H9 (cell line): Measurements from ENCODE around the gene CUEDC2. TPM values are rescaled to one million over a fixed set of nuclear protein-coding genes. Genes with fewer than 3 reads are reported as not detected.

ENCODE experiments used
- DNase-seq: peaks from one replicate; pipeline ENCODE4 v3.0.0-alpha.2; 2017
- H2AFZ ChIP-seq: one replicate; pipeline ENCODE4 v1.6.1; 2013; ENCODE audit warnings: mild to moderate bottlenecking, low read length, control low read depth, moderate library complexity
- H2AK5ac ChIP-seq: 2 replicates; pipeline ENCODE4 v1.6.1; 2013; ENCODE audit warnings: low read length, control low read depth, mixed read lengths; ENCODE audit not compliant: insufficient read length
- H2BK120ac ChIP-seq: one replicate; pipeline ENCODE4 v1.6.1; 2013; ENCODE audit warnings: low read depth, mild to moderate bottlenecking, low read length, control low read depth, inconsistent platforms; ENCODE audit not compliant: poor library complexity, severe bottlenecking
- H2BK12ac ChIP-seq: 2 replicates; pipeline ENCODE4 v1.6.1; 2013; ENCODE audit warnings: low read length, control low read depth, mixed read lengths, low read depth; ENCODE audit not compliant: insufficient read length
- H2BK15ac ChIP-seq: 2 replicates; pipeline ENCODE4 v1.6.1; 2013; ENCODE audit warnings: low read depth, low read length, control low read depth
- H2BK20ac ChIP-seq: one replicate; pipeline ENCODE4 v1.6.1; 2013; ENCODE audit warnings: low read depth, mild to moderate bottlenecking, low read length, control low read depth, inconsistent platforms; ENCODE audit not compliant: poor library complexity, severe bottlenecking
- H2BK5ac ChIP-seq: 2 replicates; pipeline ENCODE4 v1.6.1; 2013; ENCODE audit warnings: low read length, control low read depth, mixed read lengths; ENCODE audit not compliant: insufficient read length
- H3K14ac ChIP-seq: 2 replicates; pipeline ENCODE4 v1.6.1; 2013; ENCODE audit warnings: low read length, control low read depth; ENCODE audit not compliant: insufficient read depth
- H3K18ac ChIP-seq: 2 replicates; pipeline ENCODE4 v1.6.1; 2013; ENCODE audit warnings: low read depth, mild to moderate bottlenecking, mixed read lengths, low read length, control low read depth; ENCODE audit not compliant: insufficient read length
- H3K23ac ChIP-seq: 2 replicates; pipeline ENCODE4 v1.6.1; 2013; ENCODE audit warnings: low read length, control low read depth, mixed read lengths, low read depth; ENCODE audit not compliant: insufficient read length
- H3K23me2 ChIP-seq: 2 replicates; pipeline ENCODE4 v1.6.1; 2013; ENCODE audit warnings: low read depth, mild to moderate bottlenecking, mixed read lengths, low read length, control low read depth; ENCODE audit not compliant: insufficient read length, poor library complexity, severe bottlenecking
- H3K27ac ChIP-seq: 2 replicates; pipeline ENCODE4 v1.5.1; 2013; ENCODE audit warnings: low read length, control low read depth, mixed read lengths, low read depth; ENCODE audit not compliant: insufficient read length
- H3K27me3 ChIP-seq: 2 replicates; pipeline ENCODE4 v1.6.1; 2013; ENCODE audit warnings: low read length, control low read depth, inconsistent platforms; ENCODE audit not compliant: insufficient read depth
- H3K4ac ChIP-seq: 2 replicates; pipeline ENCODE4 v1.6.1; 2013; ENCODE audit warnings: low read depth, mild to moderate bottlenecking, control low read depth, inconsistent platforms, low read length, moderate library complexity
- H3K4me1 ChIP-seq: 2 replicates; pipeline ENCODE4 v1.6.1; 2013; ENCODE audit warnings: low read length, control low read depth, inconsistent platforms; ENCODE audit not compliant: insufficient read depth
- H3K4me2 ChIP-seq: 2 replicates; pipeline ENCODE4 v1.6.1; 2013; ENCODE audit warnings: low read length, control low read depth, mixed read lengths; ENCODE audit not compliant: insufficient read length, insufficient read depth
- H3K56ac ChIP-seq: 2 replicates; pipeline ENCODE4 v1.6.1; 2013; ENCODE audit warnings: low read depth, mild to moderate bottlenecking, mixed read lengths, low read length, control low read depth; ENCODE audit not compliant: insufficient read length
- H3K79me1 ChIP-seq: 2 replicates; pipeline ENCODE4 v1.6.1; 2013; ENCODE audit warnings: low read depth, mild to moderate bottlenecking, moderate library complexity, low read length, control low read depth, inconsistent platforms; ENCODE audit not compliant: insufficient read depth, poor library complexity, severe bottlenecking
- H3K79me2 ChIP-seq: 2 replicates; pipeline ENCODE4 v1.6.1; 2013; ENCODE audit warnings: low read length, control low read depth, inconsistent platforms; ENCODE audit not compliant: insufficient read depth
- H3K9ac ChIP-seq: 2 replicates; pipeline ENCODE4 v1.6.1; 2013; ENCODE audit warnings: low read length, control low read depth, mixed read lengths; ENCODE audit not compliant: insufficient read length; ENCODE audit errors: extremely low read depth
- H3K9me3 ChIP-seq: one replicate; pipeline ENCODE4 v1.6.1; 2013; ENCODE audit warnings: low read depth, low read length, inconsistent platforms; ENCODE audit not compliant: control insufficient read depth
- H3T11ph ChIP-seq: one replicate; pipeline ENCODE4 v1.6.1; 2013; ENCODE audit warnings: mild to moderate bottlenecking, low read length, control low read depth, inconsistent platforms
- H4K20me1 ChIP-seq: one replicate; pipeline ENCODE4 v1.6.1; 2013; ENCODE audit not compliant: control insufficient read depth, insufficient read length, insufficient read depth
- H4K5ac ChIP-seq: 2 replicates; pipeline ENCODE4 v1.6.1; 2013; ENCODE audit warnings: low read depth, mild to moderate bottlenecking, mixed read lengths, low read length, control low read depth; ENCODE audit not compliant: insufficient read length
- H4K8ac ChIP-seq: replicated peaks from 2 replicates; pipeline ENCODE4 v1.6.1; 2013; ENCODE audit warnings: low read length, control low read depth, mixed read lengths, low read depth; ENCODE audit not compliant: insufficient read length
- H4K91ac ChIP-seq: 2 replicates; pipeline ENCODE4 v1.6.1; 2013; ENCODE audit warnings: low read depth, mild to moderate bottlenecking, moderate library complexity, mixed read lengths, low read length, control low read depth; ENCODE audit not compliant: insufficient read length
- H3K27ac Mint-ChIP-seq, 3 experiments: 2 replicates in 2 of 3; 3 replicates in 1 of 3; pipeline ENCODE4 v1.8.0; 2020 to 2021; ENCODE audit warnings: mixed read lengths in 3 of 3, mild to moderate bottlenecking in 1 of 3, moderate library complexity in 1 of 3
- H3K27me3 Mint-ChIP-seq: 2 replicates; pipeline ENCODE4 v1.8.0; 2021; ENCODE audit warnings: low read depth, mild to moderate bottlenecking, moderate library complexity, mixed read lengths
- H3K36me3 Mint-ChIP-seq, 3 experiments: 2 replicates in 2 of 3; 3 replicates in 1 of 3; pipeline ENCODE4 v1.8.0; 2020 to 2021; ENCODE audit warnings: low read depth in 3 of 3, mixed read lengths in 3 of 3; ENCODE audit not compliant: insufficient read depth in 1 of 3
- H3K4me1 Mint-ChIP-seq, 2 experiments: 2 replicates each; pipeline ENCODE4 v1.8.0; 2020; ENCODE audit warnings: mixed read lengths in 2 of 2
- H3K4me3 Mint-ChIP-seq, 2 experiments: 2 replicates in 1 of 2; 3 replicates in 1 of 2; pipeline ENCODE4 v1.8.0; 2020 to 2021; ENCODE audit warnings: mild to moderate bottlenecking in 2 of 2, mixed read lengths in 2 of 2, moderate library complexity in 1 of 2
- H3K9me3 Mint-ChIP-seq, 2 experiments: 2 replicates in 1 of 2; 3 replicates in 1 of 2; pipeline ENCODE4 v1.8.0; 2020; ENCODE audit warnings: mild to moderate bottlenecking in 2 of 2, mixed read lengths in 2 of 2, moderate library complexity in 1 of 2
- WGBS: extraction: QIAGEN DNeasy Blood & Tissue Kit; methylation state at CpG from one replicate; pipeline ENCODE4 v1.1.7; 2013; ENCODE audit warnings: missing lambda C conversion rate, low lambda C conversion rate, mixed read lengths; ENCODE audit not compliant: insufficient read length; ENCODE audit errors: extremely low coverage; 5-methylcytosine and 5-hydroxymethylcytosine counted together
- total RNA-seq: library from RNA; stranded (reverse); gene quantifications from 2 replicates; pipeline ENCODE4 v1.2.1, GENCODE V29; 2021
- TF ChIP-seq, protein P1 (sequence below): fragments of 200-600 bp; sonication (generic); conservative IDR thresholded peaks from 3 replicates; pipeline ENCODE4 v1.8.0; 2021; ENCODE audit warnings: antibody characterized with exemption, mild to moderate bottlenecking

CUEDC2 gene
- total RNA-seq, 1 experiment from 2014 or later: 41.2 TPM

DNA sequence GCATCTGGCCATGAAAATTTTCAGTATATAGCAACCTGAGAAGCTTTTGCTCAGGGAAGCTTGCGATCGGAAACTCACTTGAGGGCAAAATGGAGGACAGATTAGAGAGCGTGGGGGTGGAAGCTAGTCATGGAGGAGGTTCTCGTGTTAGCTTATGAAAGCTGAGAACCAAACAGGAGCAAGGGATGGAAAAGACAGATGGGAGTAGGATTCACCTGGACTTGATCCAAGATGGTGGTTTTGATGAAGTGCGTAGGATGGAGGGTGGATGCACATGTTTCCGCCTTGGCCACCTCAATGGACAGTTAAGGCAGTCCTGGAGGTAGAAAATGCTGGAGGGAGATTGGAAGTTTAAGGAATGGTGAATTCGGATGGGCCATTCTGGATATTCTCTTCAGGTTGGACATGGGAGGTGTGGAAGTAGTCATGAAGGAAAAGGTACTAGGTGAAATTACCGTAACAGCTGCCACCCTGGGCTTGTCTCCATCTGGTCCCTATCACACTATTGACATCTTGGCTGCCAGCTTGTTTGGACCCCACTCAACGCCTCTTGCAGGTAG lies 25.3 kb upstream of the CUEDC2 start:
- no peak for DNase-seq
- Mint-ChIP-seq H3K27me3 (peaks cover 7% of the 10 kb centered on the region), H3K27ac (no peak overlapping the region), H3K4me1 (peaks cover 61 to 70% of the 10 kb centered on the region in 2 experiments), H3K9me3 (no peaks in the 10 kb centered on the region), H3K36me3 (peaks cover 6 to 19% (median 7%) of the 10 kb centered on the region in 3 experiments), H3K4me3 (no peak overlapping the region)
- Histone ChIP-seq H3T11ph (no peak overlapping the region), H2AFZ (no peak overlapping the region), H3K56ac (no peak overlapping the region), H3K14ac (no peak overlapping the region), H3K79me2 (no peaks in the 10 kb centered on the region), H3K23ac (no peak overlapping the region), H3K9ac (no peak overlapping the region), H2BK15ac (no peak overlapping the region), H2BK20ac (no peak overlapping the region), H3K4me1 (peaks cover 3% of the 10 kb centered on the region), H2BK120ac (no peak overlapping the region), H3K18ac (no peak overlapping the region), H4K91ac (no peak overlapping the region), H2BK12ac (no peak overlapping the region), H3K27me3 (no peaks in the 10 kb centered on the region), H3K79me1 (no peaks in the 10 kb centered on the region), H4K8ac (no peak overlapping the region), H3K27ac (no peak overlapping the region), H3K4me2 (no peak overlapping the region), H3K4ac (no peak overlapping the region), H2AK5ac (no peak overlapping the region), H2BK5ac (no peak overlapping the region), H3K23me2 (peaks cover 10% of the 10 kb centered on the region), H4K20me1 (no peaks in the 10 kb centered on the region), H4K5ac (no peak overlapping the region), H3K9me3 (no peaks in the 10 kb centered on the region)
- TF ChIP-seq, protein P1, sequence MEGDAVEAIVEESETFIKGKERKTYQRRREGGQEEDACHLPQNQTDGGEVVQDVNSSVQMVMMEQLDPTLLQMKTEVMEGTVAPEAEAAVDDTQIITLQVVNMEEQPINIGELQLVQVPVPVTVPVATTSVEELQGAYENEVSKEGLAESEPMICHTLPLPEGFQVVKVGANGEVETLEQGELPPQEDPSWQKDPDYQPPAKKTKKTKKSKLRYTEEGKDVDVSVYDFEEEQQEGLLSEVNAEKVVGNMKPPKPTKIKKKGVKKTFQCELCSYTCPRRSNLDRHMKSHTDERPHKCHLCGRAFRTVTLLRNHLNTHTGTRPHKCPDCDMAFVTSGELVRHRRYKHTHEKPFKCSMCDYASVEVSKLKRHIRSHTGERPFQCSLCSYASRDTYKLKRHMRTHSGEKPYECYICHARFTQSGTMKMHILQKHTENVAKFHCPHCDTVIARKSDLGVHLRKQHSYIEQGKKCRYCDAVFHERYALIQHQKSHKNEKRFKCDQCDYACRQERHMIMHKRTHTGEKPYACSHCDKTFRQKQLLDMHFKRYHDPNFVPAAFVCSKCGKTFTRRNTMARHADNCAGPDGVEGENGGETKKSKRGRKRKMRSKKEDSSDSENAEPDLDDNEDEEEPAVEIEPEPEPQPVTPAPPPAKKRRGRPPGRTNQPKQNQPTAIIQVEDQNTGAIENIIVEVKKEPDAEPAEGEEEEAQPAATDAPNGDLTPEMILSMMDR: no peak
- WGBS: no CpG with 5 or more reads among the region's 9 CpGs
